Chondrocyte (in vitro differentiated cells): ENCODE measurements around the gene ZNF367. TPM values are rescaled to one million over a fixed set of nuclear protein-coding genes. Genes with fewer than 3 reads are reported as not detected.
A peak's percentile ranks its signal among the peaks of the same experiment; 100 is the strongest.
"Not testable (repeated sequence)": the region's sequence is repeated elsewhere in the genome, so short reads cannot be mapped to it uniquely, and the experiment has no call there.

ENCODE experiments used
- DNase-seq: peaks from one replicate; pipeline ENCODE4 v3.0.0; 2021; ENCODE audit warnings: mixed read lengths, low spot score
- H3K27ac Mint-ChIP-seq: one replicate; pipeline ENCODE4 v1.8.0; 2021; ENCODE audit warnings: mild to moderate bottlenecking, moderate library complexity, mixed read lengths; ENCODE audit not compliant: unreplicated experiment
- H3K27me3 Mint-ChIP-seq: 2 replicates; pipeline ENCODE4 v1.8.0; 2021; ENCODE audit warnings: low read depth, mixed read lengths
- H3K36me3 Mint-ChIP-seq: 2 replicates; pipeline ENCODE4 v1.8.0; 2021; ENCODE audit warnings: low read depth, mixed read lengths
- H3K4me1 Mint-ChIP-seq: 2 replicates; pipeline ENCODE4 v1.8.0; 2021; ENCODE audit warnings: low read depth, mild to moderate bottlenecking, mixed read lengths
- H3K4me3 Mint-ChIP-seq: one replicate; pipeline ENCODE4 v1.8.0; 2021; ENCODE audit warnings: mild to moderate bottlenecking, moderate library complexity, mixed read lengths; ENCODE audit not compliant: unreplicated experiment
- H3K9me3 Mint-ChIP-seq: 2 replicates; pipeline ENCODE4 v1.8.0; 2021; ENCODE audit warnings: low read depth, mixed read lengths
- CTCF ChIP-seq: fragments of 200-600 bp; sonication (generic); IDR thresholded peaks from 2 replicates; pipeline ENCODE4 v1.5.0; 2021; ENCODE audit warnings: antibody characterized with exemption, mild to moderate bottlenecking, moderate library complexity
- total RNA-seq: library from RNA; stranded (reverse); gene quantifications from 3 replicates; pipeline ENCODE4 v1.2.1, GENCODE V29; 2021

ZNF367 gene
- total RNA-seq, 1 donor from 2014 or later: 1.7 TPM

GRCh38 chr9:96360976-96361375 is 57.2 kb downstream of the ZNF367 start:
- H3K9me3 Mint-ChIP-seq: no peaks in the 10 kb centered on the region
- no peak for DNase-seq
- no peak overlapping the region for H3K27ac Mint-ChIP-seq
- no peaks in the 10 kb centered on the region for H3K4me1 Mint-ChIP-seq
- no peak overlapping the region for H3K4me3 Mint-ChIP-seq
- no peaks in the 10 kb centered on the region for H3K27me3 Mint-ChIP-seq
- peaks cover 19% of the 10 kb centered on the region for H3K36me3 Mint-ChIP-seq
- no peak for TF ChIP-seq CTCF

GRCh38 chr9:96360523-96360922 is 57.6 kb downstream of the ZNF367 start:
- not testable (repeated sequence) for DNase-seq, H3K4me3 Mint-ChIP-seq, H3K27ac Mint-ChIP-seq, H3K27me3 Mint-ChIP-seq, H3K9me3 Mint-ChIP-seq, H3K4me1 Mint-ChIP-seq
- peaks cover 21% of the 10 kb centered on the region for H3K36me3 Mint-ChIP-seq

GRCh38 chr9:96350866-96351265 is 67.3 kb downstream of the ZNF367 start:
- no peak for TF ChIP-seq CTCF
- Mint-ChIP-seq H3K4me3 (no peak overlapping the region), H3K36me3 (peaks cover 16% of the 10 kb centered on the region), H3K27me3 (no peaks in the 10 kb centered on the region), H3K9me3 (peaks cover 8% of the 10 kb centered on the region), H3K4me1 (no peaks in the 10 kb centered on the region), H3K27ac (no peak overlapping the region)
- DNase-seq: no peak

- Mint-ChIP-seq H3K36me3 (peaks cover 13% of the 10 kb centered on the region), H3K4me3 (no peak overlapping the region), H3K27me3 (no peaks in the 10 kb centered on the region), H3K27ac (no peak overlapping the region), H3K9me3 (peaks cover 8% of the 10 kb centered on the region), H3K4me1 (peaks cover 7% of the 10 kb centered on the region)
- no peak for TF ChIP-seq CTCF
- no peak for DNase-seq
Observed at GRCh38 chr9:96348261-96348660, 69.9 kb downstream of the ZNF367 start.

GRCh38 chr9:96345551-96345950 is 72.6 kb downstream of the ZNF367 start:
- H3K4me3 Mint-ChIP-seq: no peak overlapping the region
- no peak for DNase-seq
- peaks cover 4% of the 10 kb centered on the region for H3K9me3 Mint-ChIP-seq
- TF ChIP-seq CTCF: no peak
- peak overlapping the region; percentile 28 for H3K27ac Mint-ChIP-seq
- H3K4me1 Mint-ChIP-seq: peaks cover 7% of the 10 kb centered on the region
- H3K36me3 Mint-ChIP-seq: peaks cover 10% of the 10 kb centered on the region
- H3K27me3 Mint-ChIP-seq: no peaks in the 10 kb centered on the region

- H3K9me3 Mint-ChIP-seq: peaks cover 4% of the 10 kb centered on the region
- peak overlapping the region; percentile 36 for H3K27ac Mint-ChIP-seq
- H3K4me1 Mint-ChIP-seq: peaks cover 14% of the 10 kb centered on the region
- DNase-seq: no peak
- H3K4me3 Mint-ChIP-seq: no peak overlapping the region
- no peaks in the 10 kb centered on the region for H3K27me3 Mint-ChIP-seq
- peaks cover 10% of the 10 kb centered on the region for H3K36me3 Mint-ChIP-seq
- no peak for TF ChIP-seq CTCF
Observed at GRCh38 chr9:96344458-96345180, 73.6 kb downstream of the ZNF367 start.
